SH-SY5Y (cell line): ENCODE measurements around the gene ANTXR1.
A peak's percentile ranks its signal among the peaks of the same experiment; 100 is the strongest.

ENCODE experiments used
- GATA2 ChIP-seq: IDR thresholded peaks from 2 replicates; pipeline ENCODE4 v1.6.1; 2011; ENCODE audit warnings: mild to moderate bottlenecking, low read depth, low read length
- GATA3 ChIP-seq: IDR thresholded peaks from 2 replicates; pipeline ENCODE4 v1.6.1; 2011; ENCODE audit warnings: low read depth, mild to moderate bottlenecking, low read length, moderate library complexity

Gene ANTXR1

DNA sequence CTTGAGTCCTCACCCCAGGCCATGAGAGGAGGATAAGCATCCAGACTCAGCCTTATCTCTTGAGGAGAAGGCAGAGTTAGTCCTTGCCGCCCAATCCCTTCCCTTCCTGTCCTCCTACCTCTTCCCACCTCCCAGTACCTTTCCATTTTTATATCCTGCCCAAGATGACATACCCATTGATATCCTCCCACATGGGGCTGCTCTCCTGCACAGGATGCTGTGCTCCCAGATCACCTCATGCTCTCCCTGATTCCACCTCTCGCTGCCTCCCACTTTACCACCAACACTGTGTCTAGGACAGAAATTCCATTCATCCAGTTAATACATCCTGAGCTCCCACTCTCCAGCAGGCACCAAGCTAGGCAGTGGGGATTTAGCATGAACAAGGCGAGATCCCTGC, 191.7 kb downstream of the ANTXR1 start:
- no peak for TF ChIP-seq GATA3
- no peak for TF ChIP-seq GATA2

DNA sequence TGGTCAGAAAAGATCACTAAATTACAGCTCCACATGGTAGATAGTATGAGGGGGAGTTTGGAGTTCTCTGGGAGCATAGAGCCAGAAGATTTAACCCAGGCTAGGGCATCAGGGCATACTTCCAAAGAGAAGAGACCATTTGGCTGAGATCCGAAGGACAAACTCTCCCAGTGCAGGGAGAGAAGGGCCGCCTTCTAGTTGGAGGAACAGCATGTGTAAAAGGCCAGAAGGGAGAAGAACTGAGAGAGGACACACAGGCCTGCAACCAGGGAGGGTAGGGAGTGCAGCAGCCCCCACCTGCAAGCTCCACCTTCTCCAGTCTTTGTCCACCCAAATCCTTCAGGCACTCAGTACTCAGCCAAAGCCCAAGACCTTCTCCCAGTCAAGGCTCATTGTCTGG, 192.1 kb downstream of the ANTXR1 start:
- no peak for TF ChIP-seq GATA2
- no peak for TF ChIP-seq GATA3

DNA sequence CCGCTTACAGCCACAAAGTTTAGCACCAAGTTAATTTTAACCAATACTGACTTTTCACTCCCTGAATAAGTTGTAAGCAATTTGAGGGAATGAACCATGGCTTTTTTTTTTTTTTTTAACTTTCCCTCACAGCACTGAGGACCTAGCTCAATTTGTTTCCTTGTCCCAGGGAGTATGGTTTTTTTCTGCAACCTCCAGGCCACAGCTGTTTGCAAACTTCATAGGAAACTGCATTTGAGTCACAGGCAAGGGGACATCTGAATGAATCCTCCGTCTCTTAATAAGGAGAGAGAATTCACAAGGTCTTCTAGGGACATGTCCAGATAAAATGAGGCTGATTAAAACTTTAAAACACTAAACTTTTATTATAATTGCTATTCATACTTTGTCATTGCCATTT, 192.5 kb downstream of the ANTXR1 start:
- TF ChIP-seq GATA3, result no peak
- TF ChIP-seq GATA2, result no peak

DNA sequence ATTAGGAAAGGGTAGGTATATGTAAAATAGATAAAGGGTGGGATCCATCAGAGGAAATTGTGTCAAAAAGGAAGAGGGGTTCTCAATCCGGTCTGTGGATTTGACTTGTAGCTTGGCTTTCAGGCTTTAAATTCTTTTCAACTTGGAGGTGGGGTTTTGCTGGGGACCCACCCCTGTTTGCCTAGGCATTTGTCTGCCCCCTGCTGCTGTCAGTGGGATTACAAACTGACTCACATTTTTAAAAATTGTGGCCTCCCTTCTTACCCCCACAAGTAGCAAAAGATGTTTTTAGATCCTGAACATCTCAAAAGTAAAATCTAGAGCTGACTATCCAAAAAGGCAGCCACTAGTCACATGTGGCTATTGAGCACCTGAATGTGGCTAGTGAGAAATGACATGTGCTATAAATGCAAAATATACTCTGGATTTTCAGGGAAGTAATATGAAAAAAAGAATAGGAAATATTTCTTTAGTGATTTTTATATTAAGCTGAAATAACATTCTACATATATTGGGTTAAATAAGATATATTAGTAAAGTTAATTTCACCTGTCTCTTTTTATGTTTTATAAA, 195.1 kb downstream of the ANTXR1 start:
- TF ChIP-seq GATA2, result no peak
- no peak for TF ChIP-seq GATA3

DNA sequence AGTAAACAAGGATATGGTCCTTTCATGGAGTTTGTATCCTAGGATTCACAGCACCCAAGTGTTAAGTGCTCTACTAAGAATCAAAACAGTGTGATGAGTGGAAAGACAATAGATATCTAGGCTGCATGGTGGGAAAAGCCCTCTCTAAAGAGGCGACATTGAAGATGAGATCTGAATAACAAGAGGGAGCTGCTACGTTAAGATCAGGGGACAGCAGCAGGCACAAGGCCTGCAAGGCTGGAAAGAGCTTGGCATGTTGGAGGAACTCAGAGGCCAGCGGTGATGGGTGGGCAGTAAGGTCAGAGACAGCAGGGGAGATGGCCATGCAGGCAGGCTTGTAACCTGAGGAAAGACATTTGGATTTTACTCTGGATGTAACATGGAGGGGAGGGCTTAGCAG, 196.5 kb downstream of the ANTXR1 start:
- TF ChIP-seq GATA2, result no peak
- no peak for TF ChIP-seq GATA3

DNA sequence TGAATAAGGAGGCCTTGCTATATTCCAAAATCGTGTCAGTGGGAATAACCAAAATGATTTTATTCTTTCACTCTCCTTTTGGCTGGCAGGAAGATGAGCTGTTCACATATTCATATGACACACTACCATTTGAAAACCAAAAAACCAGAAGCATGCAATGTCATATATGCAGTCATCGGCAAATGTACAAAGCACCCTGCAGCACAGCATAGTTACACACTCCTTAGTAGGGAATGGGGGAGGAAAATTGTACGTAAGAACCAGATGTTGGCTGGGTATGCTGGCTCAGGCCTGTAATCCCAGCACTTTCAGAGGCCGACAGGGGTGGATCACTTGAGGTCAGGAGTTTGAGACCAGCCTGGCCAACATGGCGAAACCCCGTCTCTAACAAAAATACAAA, 197.4 kb downstream of the ANTXR1 start:
- no peak for TF ChIP-seq GATA3
- TF ChIP-seq GATA2, result no peak

DNA sequence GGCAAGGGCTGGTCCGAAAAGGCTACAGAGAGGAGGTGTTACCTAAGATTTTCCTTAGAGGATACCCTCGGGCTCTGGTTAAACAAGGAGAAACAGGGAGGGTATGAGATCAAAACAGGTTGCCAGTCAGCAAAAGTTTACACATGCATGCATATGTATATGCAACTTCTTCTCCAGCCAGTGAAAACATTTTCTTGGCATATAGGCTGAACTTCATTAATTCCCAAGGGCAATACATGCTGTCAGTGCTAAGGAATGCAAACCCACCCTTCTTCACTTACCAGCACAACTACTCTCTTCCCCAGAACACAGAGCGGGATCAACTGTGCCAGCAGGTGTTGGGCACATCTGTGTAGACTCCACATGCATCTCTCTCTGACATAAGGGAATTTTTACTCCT, 198.1 kb downstream of the ANTXR1 start:
- TF ChIP-seq GATA3, result no peak
- TF ChIP-seq GATA2, result no peak

DNA sequence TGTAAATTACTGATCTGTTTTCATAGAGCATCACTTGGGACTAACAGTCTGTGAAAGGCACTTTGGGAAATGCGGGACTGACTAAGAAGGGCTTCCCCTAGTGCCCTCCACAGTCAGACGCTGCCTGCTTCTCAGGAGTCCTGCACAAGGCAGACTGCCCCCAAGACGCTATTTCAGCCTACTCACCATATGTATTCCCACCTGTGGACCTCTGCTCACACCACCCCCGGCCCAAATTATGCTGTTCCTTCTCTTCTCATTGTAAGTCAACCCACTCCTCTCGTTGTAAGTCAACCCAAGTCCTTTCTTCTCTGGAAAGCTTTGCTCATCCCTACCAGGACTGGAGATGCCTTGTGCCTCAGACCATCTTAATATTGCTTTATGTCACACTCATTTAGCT, 198.7 kb downstream of the ANTXR1 start:
- TF ChIP-seq GATA2 (no peak), GATA3 (no peak)

DNA sequence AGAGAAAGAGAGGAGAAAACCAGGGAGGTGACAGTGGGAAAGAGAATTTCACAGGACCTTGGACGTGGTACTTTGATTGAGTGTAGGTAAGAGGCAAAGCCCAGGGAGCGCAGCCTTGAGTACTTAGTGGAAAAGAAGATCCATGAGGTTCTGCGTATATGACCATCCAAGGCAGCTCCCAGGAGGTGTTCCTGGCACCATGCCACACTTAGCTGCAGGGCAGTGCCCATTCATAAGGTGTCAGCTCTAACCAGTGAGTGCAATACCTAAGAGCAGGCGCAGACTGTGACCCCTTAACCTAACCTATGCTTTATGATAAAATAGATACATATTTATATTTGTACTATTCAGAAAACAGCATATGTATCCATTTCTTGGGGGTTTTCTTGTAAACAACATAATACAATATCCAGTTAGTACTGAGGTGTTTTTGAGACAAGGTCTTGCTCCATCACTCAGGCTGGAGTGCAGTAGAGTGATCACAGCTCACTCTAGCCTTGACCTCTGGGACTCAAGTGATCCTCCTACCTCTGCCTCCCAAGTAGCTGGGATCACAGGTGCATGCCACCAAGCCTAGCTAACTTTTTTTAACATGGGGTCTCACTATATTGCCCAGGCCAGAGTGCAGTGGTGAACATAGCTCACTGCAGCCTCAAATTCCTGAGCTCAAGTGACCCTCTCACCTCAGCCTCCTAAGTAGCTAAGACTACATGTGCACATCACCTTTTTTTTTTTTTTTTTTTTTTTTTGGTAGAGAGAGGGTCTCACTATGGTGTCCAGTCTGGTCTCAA, 199.5 kb downstream of the ANTXR1 start:
- no peak for TF ChIP-seq GATA3

DNA sequence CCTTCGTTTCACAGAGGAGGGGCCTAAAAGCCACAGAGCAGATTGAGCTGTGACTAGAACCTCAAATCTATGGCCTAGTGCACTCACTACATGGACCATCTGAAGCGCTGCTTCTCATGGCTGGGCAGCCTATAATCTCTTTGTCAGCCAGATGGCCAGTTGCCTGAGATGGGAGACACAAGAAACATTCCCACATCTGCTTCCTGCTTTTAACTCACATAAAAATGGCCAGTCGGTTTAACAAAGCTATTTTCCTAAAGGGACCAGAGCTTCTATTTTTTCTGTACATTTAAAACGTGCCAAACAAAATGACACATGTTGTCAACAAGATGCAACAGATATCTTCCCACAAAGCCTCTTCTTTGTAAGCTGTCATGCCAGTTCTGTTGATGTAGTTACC, 200.2 kb downstream of the ANTXR1 start:
- TF ChIP-seq GATA3, result no peak
- TF ChIP-seq GATA2, result no peak

DNA sequence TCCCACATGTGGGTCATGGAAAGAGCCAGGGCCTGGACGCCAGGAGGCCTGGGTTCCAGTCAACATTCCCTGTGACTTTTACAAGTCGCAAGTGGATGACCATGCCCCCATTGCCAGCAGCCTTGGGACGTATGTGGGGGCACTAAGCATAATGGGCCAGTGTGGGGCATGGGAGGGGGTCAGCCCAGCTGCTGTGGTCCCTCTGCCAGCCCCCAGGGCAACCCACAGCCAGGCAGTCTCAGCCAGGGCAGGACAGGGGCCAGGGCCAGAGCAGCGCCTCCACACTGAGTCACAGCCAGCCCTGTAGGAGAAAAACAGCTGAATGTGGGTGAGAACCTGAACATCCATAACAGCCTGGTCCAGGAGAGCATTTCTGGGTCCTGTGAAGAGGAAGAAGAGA, 200.8 kb downstream of the ANTXR1 start:
- no peak for TF ChIP-seq GATA3
- TF ChIP-seq GATA2, result no peak

DNA sequence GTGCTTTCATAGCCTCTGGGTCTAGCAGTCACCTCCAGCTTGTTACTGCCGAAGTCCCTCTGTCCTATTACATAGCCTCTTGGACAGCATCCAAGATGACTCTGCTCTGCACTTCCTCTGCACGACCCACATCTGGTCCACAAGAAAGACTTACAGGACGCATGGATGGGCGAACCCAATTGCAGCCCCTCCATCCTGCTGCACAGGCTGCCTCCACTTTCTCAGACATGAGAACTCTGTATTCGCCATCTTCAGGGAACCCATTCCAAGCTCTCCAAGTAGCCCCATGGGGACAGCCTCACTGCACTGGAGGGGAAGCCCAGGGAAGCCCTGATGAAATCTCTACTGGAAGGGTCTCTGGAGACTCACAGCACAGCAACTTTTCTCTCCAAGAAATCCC, 201.9 kb downstream of the ANTXR1 start:
- TF ChIP-seq GATA2 (no peak), GATA3 (no peak)

DNA sequence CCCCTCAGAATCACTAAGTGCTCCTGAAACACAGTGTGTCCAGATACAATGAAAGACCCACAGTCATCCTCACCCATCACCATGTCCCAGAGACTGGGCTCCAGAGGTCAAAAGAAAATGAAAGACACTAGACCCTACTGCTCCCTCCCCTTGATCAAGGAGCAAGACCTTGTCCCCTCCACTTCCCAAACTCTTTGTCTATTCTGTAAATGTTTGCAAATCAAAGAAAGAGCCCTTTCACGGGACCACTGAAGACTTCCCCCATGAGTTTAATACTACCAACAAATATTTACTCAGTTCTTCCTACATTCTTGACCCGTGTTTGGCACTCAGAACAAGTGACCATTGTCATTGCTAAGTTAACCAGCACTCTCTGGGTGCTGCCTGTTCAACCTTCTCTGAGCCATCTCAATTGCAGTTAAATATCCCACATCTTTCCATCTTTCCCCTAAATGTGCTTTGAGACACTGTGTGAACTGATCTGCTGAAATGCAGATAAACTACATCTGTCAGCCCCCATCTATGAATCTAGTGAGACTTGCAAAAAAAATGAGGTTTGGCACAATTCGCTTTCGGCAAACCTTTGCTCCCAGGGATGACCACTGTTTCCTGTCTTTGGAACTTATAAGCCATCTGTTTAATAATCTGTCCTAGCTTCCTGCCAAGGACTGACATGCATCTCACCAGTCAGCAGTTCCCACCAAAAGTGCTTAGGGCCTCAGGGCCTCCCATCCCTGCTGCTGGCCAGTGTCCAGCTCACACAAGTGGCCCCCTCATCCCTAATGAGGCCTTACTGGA, 203.8 kb downstream of the ANTXR1 start:
- TF ChIP-seq GATA3, result peak; percentile 75
- peak; percentile 76 for TF ChIP-seq GATA2

DNA sequence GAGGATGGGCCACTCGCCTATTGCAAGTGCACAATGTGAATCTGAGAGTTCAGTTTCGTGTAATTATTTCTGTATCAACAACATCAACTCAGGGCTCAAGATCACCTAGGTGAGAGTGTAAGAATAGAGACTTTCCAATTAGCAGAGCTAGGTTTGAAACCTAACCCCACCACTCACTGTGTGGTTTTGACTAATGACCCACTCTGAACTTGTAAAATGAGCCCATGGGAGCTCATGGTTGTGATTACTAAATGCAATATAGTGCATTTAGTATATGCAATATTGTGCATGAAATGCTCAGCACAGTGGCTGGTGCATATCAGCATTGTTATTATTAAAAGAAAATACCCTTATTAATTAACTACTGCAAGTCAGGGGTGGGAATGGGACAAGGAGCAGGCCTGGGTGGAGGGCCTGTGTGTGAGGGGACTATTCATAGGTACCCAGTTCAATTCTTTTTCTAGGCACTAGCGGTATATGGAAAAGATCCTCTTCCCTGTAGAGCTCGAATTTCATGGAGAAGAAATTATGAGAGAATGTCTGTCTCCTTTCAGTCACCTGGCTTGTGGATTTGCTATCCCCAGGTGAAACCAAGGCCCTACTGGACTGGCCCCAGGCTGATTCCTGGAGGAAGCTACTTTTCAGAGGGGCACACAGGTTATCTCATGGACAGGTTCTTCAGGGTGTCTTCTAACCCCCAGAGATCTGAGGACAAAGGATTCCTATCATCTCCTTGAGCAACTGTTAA, 204.5 kb downstream of the ANTXR1 start:
- TF ChIP-seq GATA2 (no peak), GATA3 (no peak)
